HCT116 (cell line): ENCODE measurements around the gene XPNPEP2. TPM values are rescaled to one million over a fixed set of nuclear protein-coding genes. Genes with fewer than 3 reads are reported as not detected.

ENCODE experiments used
- ATAC-seq: fragments of 200-7000 bp; cut with Tn5 transposase; 2 replicates; pipeline ENCODE4 v1.9.1; 2020; ENCODE audit warnings: mild to moderate bottlenecking, moderate library complexity
- BruUV-seq: library from RNA; stranded (reverse); fragments of 400-500 nt; replicated peaks from 2 replicates; lab custom pipeline; 2021; lab: Mats Ljungman, UMichigan
- CTCF ChIA-PET: fragments of 300-600 bp; sonication (Branson Sonifier 250); formaldehyde crosslinking; loops from one replicate; lab custom pipeline; 2021; ENCODE audit warnings: antibody characterized with exemption; lab: Charles Lee
- POLR2A ChIA-PET: fragments of 300-600, 350-600 bp; sonication (Branson Sonifier 250); formaldehyde crosslinking; loops from one replicate; lab custom pipeline; 2021; ENCODE audit warnings: antibody characterized with exemption; lab: Charles Lee
- RAD21 ChIA-PET, 2 experiments: fragments of 300-600 bp; sonication (Branson Sonifier 250); formaldehyde crosslinking; loops; one replicate each; lab custom pipeline; 2023; ENCODE audit warnings: low total read pairs in 2 of 2; ENCODE audit not compliant: uncharacterized antibody in 2 of 2, unreplicated experiment in 2 of 2, low non-redundant PET in 1 of 2; lab: Charles Lee
- DNase-seq: peaks from one replicate; pipeline ENCODE4 v3.0.0-alpha.2; 2010; ENCODE audit warnings: low read depth, low spot score
- H2AFZ ChIP-seq: fragments of 200-600 bp; shearing (Covaris generic), sonication (generic); 2 replicates; pipeline ENCODE4 v1.6.1; 2017; ENCODE audit warnings: low read depth, mixed run types, mixed read lengths, antibody characterized with exemption, low read length; ENCODE audit not compliant: poor library complexity, severe bottlenecking
- H3K27ac ChIP-seq: 2 replicates; pipeline ENCODE4 v1.5.1; 2012; ENCODE audit warnings: low read depth, low read length
- H3K27me3 ChIP-seq: fragments of 200-600 bp; sonication (generic); 2 replicates; pipeline ENCODE4 v1.6.1; 2016; ENCODE audit warnings: mixed run types, low read length, mixed read lengths; ENCODE audit not compliant: insufficient read depth
- H3K36me3 ChIP-seq, 2 experiments: fragments of 200-500 bp in 1 of 2; fragments of 200-600 bp in 1 of 2; sonication (Bioruptor generic) in 1 of 2; sonication (generic) in 1 of 2; 2 replicates each; pipeline versions ENCODE4 v1.5.1 to v1.6.1; 2014 to 2016; ENCODE audit warnings: low read length in 2 of 2, inconsistent platforms in 1 of 2, mixed read lengths in 1 of 2, mixed run types in 1 of 2; ENCODE audit not compliant: insufficient read depth in 2 of 2, control insufficient read depth in 1 of 2
- H3K4me1 ChIP-seq, 2 experiments: fragments of 200-600 bp in 1 of 2; sonication (generic) in 1 of 2; 2 replicates each; pipeline versions ENCODE4 v1.5.1 to v1.6.1; 2012 to 2017; ENCODE audit warnings: low read length in 2 of 2, inconsistent platforms in 1 of 2, mild to moderate bottlenecking in 1 of 2, mixed read lengths in 1 of 2, mixed run types in 1 of 2, moderate library complexity in 1 of 2; ENCODE audit not compliant: insufficient read depth in 2 of 2, control insufficient read depth in 1 of 2
- H3K4me2 ChIP-seq: fragments of 200-600 bp; sonication (generic); 2 replicates; pipeline ENCODE4 v1.6.1; 2017; ENCODE audit warnings: mixed run types, low read length, mixed read lengths
- H3K4me3 ChIP-seq, 2 experiments: fragments of 200-600 bp in 1 of 2; sonication (generic) in 1 of 2; replicated peaks in 1 of 2; 2 replicates each; pipeline ENCODE4 v1.5.1; 2011 to 2016; ENCODE audit warnings: low read length in 2 of 2, control low read depth in 1 of 2, low read depth in 1 of 2, mild to moderate bottlenecking in 1 of 2, mixed read lengths in 1 of 2, mixed run types in 1 of 2
- H3K79me2 ChIP-seq: fragments of 200-600 bp; sonication (generic); 2 replicates; pipeline ENCODE4 v1.6.1; 2017; ENCODE audit warnings: mild to moderate bottlenecking, mixed run types, low read length, moderate library complexity, mixed read lengths; ENCODE audit not compliant: insufficient read depth
- H3K9ac ChIP-seq: fragments of 200-600 bp; sonication (generic); 2 replicates; pipeline ENCODE4 v1.6.1; 2016; ENCODE audit warnings: low read length, mixed read lengths
- H3K9me2 ChIP-seq: fragments of 200-600 bp; sonication (generic), shearing (Covaris generic); 2 replicates; pipeline ENCODE4 v1.6.1; 2017; ENCODE audit warnings: mixed run types, mild to moderate bottlenecking, moderate library complexity; ENCODE audit not compliant: insufficient read depth
- H3K9me3 ChIP-seq, 2 experiments: fragments of 200-500 bp in 1 of 2; fragments of 200-600 bp in 1 of 2; sonication (Bioruptor generic) in 1 of 2; sonication (generic) in 1 of 2; 2 replicates each; pipeline ENCODE4 v1.6.1; 2014 to 2017; ENCODE audit warnings: low read length in 2 of 2, mixed read lengths in 2 of 2, inconsistent platforms in 1 of 2, low read depth in 1 of 2, mild to moderate bottlenecking in 1 of 2, mixed run types in 1 of 2, moderate library complexity in 1 of 2; ENCODE audit not compliant: control insufficient read depth in 1 of 2, insufficient read depth in 1 of 2
- H4K20me1 ChIP-seq: fragments of 200-600 bp; sonication (generic), shearing (Covaris generic); 2 replicates; pipeline ENCODE4 v1.6.1; 2017; ENCODE audit warnings: mixed run types, mild to moderate bottlenecking, moderate library complexity; ENCODE audit not compliant: insufficient read depth
- CBX3 ChIP-seq: IDR thresholded peaks from 2 replicates; pipeline ENCODE4 v1.6.1; 2012; ENCODE audit warnings: low read depth
- CTCF ChIP-seq, 3 experiments: fragments of 200-600 bp in 1 of 3; sonication (generic) in 1 of 3; IDR thresholded peaks in 2 of 3; conservative IDR thresholded peaks in 1 of 3; 2 replicates each; pipeline ENCODE4 v1.5.1; 2012 to 2017; ENCODE audit warnings: low read depth in 2 of 3, low read length in 2 of 3, antibody characterized with exemption in 1 of 3, borderline replicate concordance in 1 of 3, control low read depth in 1 of 3, mild to moderate bottlenecking in 1 of 3, mixed read lengths in 1 of 3, mixed run types in 1 of 3, moderate library complexity in 1 of 3; ENCODE audit not compliant: insufficient read depth in 1 of 3
- EGR1 ChIP-seq: IDR thresholded peaks from 2 replicates; pipeline ENCODE4 v1.6.1; 2012; ENCODE audit warnings: low read depth
- EZH2 ChIP-seq: fragments of 200-600 bp; sonication (generic); IDR thresholded peaks from 2 replicates; pipeline ENCODE4 v1.6.1; 2017; ENCODE audit warnings: antibody characterized with exemption, mixed run types
- EZH2phosphoT487 ChIP-seq: fragments of 200-600 bp; IDR thresholded peaks from 2 replicates; pipeline ENCODE4 v1.6.1; 2018; ENCODE audit warnings: antibody characterized with exemption, borderline replicate concordance
- FOSL1 ChIP-seq: IDR thresholded peaks from 2 replicates; pipeline ENCODE4 v1.6.1; 2012; ENCODE audit warnings: low read depth
- POLR2A ChIP-seq: IDR thresholded peaks from 2 replicates; pipeline ENCODE4 v1.7.0; 2011; ENCODE audit warnings: borderline replicate concordance; ENCODE audit not compliant: insufficient read depth, insufficient read length; ENCODE audit errors: extremely low read depth
- RAD21 ChIP-seq: IDR thresholded peaks from 2 replicates; pipeline ENCODE4 v1.6.1; 2012; ENCODE audit warnings: low read depth, mild to moderate bottlenecking
- REST ChIP-seq: IDR thresholded peaks from 2 replicates; pipeline ENCODE4 v1.6.1; 2012; ENCODE audit warnings: low read depth
- TCF7L2 ChIP-seq: IDR thresholded peaks from 2 replicates; pipeline ENCODE4 v1.7.0; 2011; ENCODE audit warnings: borderline replicate concordance, inconsistent platforms; ENCODE audit not compliant: insufficient read depth, insufficient read length; ENCODE audit errors: extremely low read depth
- YY1 ChIP-seq: IDR thresholded peaks from 2 replicates; pipeline ENCODE4 v1.6.1; 2011; ENCODE audit warnings: low read length, low read depth, moderate library complexity, mild to moderate bottlenecking; ENCODE audit not compliant: insufficient replicate concordance; ENCODE audit errors: extremely low read depth
- ZFX ChIP-seq: fragments of 450-650 bp; IDR thresholded peaks from 2 replicates; pipeline ENCODE4 v1.6.1; 2017
- ZNF274 ChIP-seq: fragments of 200-500 bp; sonication (Bioruptor generic); IDR thresholded peaks from 2 replicates; pipeline ENCODE4 v1.6.1; 2014; ENCODE audit warnings: mild to moderate bottlenecking, low read depth, low read length, inconsistent platforms
- intact Hi-C: fragments of 100-400 bp; cut with micrococcal nuclease; formaldehyde crosslinking; loops from 2 replicates; pipeline ENCODE4 v1.10.0; 2022
- total RNA-seq: library from RNA; stranded (reverse); gene quantifications from one replicate; pipeline ENCODE4 v1.2.1, GENCODE V29; 2021; ENCODE audit not compliant: unreplicated experiment
- TF ChIP-seq, protein P1 (sequence below): IDR thresholded peaks from 2 replicates; pipeline ENCODE4 v1.6.1; 2012
- TF ChIP-seq, protein P2 (sequence below): IDR thresholded peaks from 2 replicates; pipeline ENCODE4 v1.6.1; 2012

Gene XPNPEP2
- total RNA-seq, 1 experiment from 2014 or later: not detected

DNA sequence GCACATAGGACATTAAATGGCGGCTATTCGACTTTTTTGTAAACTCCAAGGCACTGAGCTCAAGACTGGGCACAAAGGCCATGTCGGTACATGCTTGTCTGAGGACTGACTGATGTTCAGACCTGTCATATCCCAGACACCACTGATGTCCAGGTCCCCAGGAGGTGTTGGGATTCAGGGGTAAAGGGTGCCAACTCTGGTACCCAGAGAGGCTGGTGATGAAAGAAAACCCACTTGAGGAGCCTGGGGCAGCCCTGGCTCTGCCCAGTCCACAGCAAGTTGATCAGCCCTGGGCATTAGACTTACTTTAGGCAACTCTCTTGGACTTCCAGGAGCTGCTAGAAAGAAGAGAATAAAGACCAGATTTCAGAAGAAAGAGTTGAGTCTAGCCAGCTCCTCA lies 59.7 kb downstream of the XPNPEP2 start:
- Histone ChIP-seq H3K9ac (no peak overlapping the region), H3K4me2 (no peak overlapping the region), H3K79me2 (no peaks in the 10 kb centered on the region), H3K36me3 (no peaks in the 10 kb centered on the region), H3K9me2 (no peaks in the 10 kb centered on the region), H3K27me3 (no peaks in the 10 kb centered on the region), H3K4me1 (no peaks in the 10 kb centered on the region), H4K20me1 (no peaks in the 10 kb centered on the region), H3K4me3 (no peak overlapping the region), H2AFZ (no peak overlapping the region), H3K9me3 (no peaks in the 10 kb centered on the region), H3K27ac (no peak overlapping the region)
- ChIA-PET RAD21 (no interaction called here), CTCF (no interaction called here), POLR2A (no interaction called here)
- BruUV-seq: no TSS peak
- TF ChIP-seq REST (no peak), RAD21 (no peak), TCF7L2 (no peak), EZH2 (no peak), EGR1 (no peak), YY1 (no peak)
- TF ChIP-seq, protein P1, sequence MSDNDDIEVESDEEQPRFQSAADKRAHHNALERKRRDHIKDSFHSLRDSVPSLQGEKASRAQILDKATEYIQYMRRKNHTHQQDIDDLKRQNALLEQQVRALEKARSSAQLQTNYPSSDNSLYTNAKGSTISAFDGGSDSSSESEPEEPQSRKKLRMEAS: no peak
- no peak for ATAC-seq
- intact Hi-C loops: no loop called here
- no peak for DNase-seq

- Histone ChIP-seq H4K20me1 (no peaks in the 10 kb centered on the region), H3K36me3 (no peaks in the 10 kb centered on the region), H3K4me2 (no peak overlapping the region), H3K79me2 (no peaks in the 10 kb centered on the region), H3K27ac (no peak overlapping the region), H3K9me3 (no peaks in the 10 kb centered on the region), H3K9me2 (no peaks in the 10 kb centered on the region), H2AFZ (no peak overlapping the region), H3K4me3 (no peak overlapping the region), H3K27me3 (no peaks in the 10 kb centered on the region), H3K9ac (no peak overlapping the region), H3K4me1 (no peaks in the 10 kb centered on the region)
- intact Hi-C loops: no loop called here
- BruUV-seq: no TSS peak
- ChIA-PET POLR2A (no interaction called here), RAD21 (no interaction called here), CTCF (no interaction called here)
- TF ChIP-seq ZNF274: no peak
- TF ChIP-seq, protein P2, sequence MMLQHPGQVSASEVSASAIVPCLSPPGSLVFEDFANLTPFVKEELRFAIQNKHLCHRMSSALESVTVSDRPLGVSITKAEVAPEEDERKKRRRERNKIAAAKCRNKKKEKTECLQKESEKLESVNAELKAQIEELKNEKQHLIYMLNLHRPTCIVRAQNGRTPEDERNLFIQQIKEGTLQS: no peak
- TF ChIP-seq EZH2phosphoT487: no peak
- no peak for TF ChIP-seq POLR2A
- TF ChIP-seq FOSL1: no peak
- TF ChIP-seq ZFX: no peak
- no peak for TF ChIP-seq CBX3
- TF ChIP-seq CTCF (IDR thresholded peaks at IDR 0.05 in 2 of 3, conservative IDR thresholded peaks at IDR 0.05 in 1 of 3; ENCODE audit: borderline replicate concordance in 1 of 3, insufficient read depth in 1 of 3, low read depth in 2 of 3, low read length in 2 of 3): no peak
- ATAC-seq (no peak), DNase-seq (no peak)
Measured at GRCh38 chrX:129798888-129799287, 60.1 kb downstream of the XPNPEP2 start.
